ENCODE data around the gene LFNG. TPM values are rescaled to one million over a fixed set of nuclear protein-coding genes. Genes with fewer than 3 reads are reported as not detected.

Gene LFNG
- total RNA-seq, 1 donor from 2014 or later = 44.9 TPM

DNA sequence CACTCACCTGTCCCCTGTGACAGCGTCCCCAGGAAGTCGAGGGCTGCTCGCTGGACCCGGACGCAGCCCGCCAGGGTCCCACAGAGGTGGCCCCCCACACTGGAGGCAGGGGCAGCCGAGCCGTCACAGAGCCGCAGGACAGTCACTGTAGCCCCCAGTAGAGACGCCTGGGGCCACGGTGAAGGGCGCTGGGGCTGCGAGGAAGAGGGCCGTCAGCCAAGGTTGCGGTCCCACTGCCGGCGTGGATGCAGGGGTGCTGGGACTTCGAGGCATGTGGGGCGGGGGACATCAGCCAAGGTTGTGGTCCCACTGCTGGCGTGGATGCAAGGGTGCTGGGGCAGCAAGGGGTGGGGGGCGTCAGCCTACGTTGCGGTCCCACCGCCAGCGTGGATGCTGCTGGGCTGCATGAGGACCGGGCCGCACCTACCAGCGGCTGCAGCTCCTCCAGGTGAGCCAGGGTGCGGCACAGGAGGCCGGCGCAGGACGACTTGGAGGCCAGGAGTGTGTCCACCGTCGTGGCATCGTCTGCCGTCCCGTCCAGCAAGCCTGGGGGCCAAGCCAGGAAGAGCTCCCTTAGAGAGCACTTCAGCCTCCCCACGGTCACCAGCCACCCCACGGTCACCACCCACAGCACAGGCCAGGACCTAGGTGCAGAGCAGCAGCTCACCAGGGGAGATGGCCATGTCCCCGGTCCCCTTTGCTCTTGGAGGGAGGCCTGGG, 21.9 kb downstream of the LFNG start:
- Mint-ChIP-seq H3K36me3 (ENCODE audit: low read depth) (no peaks in the 10 kb centered on the region), H3K4me1 (no peaks in the 10 kb centered on the region), H3K9me3 (no peaks in the 10 kb centered on the region), H3K27me3 (ENCODE audit: low read depth) (no peaks in the 10 kb centered on the region), H3K27ac (ENCODE audit: unreplicated experiment) (no peak overlapping the region), H3K4me3 (no peak overlapping the region)
- TF ChIP-seq, protein P1, sequence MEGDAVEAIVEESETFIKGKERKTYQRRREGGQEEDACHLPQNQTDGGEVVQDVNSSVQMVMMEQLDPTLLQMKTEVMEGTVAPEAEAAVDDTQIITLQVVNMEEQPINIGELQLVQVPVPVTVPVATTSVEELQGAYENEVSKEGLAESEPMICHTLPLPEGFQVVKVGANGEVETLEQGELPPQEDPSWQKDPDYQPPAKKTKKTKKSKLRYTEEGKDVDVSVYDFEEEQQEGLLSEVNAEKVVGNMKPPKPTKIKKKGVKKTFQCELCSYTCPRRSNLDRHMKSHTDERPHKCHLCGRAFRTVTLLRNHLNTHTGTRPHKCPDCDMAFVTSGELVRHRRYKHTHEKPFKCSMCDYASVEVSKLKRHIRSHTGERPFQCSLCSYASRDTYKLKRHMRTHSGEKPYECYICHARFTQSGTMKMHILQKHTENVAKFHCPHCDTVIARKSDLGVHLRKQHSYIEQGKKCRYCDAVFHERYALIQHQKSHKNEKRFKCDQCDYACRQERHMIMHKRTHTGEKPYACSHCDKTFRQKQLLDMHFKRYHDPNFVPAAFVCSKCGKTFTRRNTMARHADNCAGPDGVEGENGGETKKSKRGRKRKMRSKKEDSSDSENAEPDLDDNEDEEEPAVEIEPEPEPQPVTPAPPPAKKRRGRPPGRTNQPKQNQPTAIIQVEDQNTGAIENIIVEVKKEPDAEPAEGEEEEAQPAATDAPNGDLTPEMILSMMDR (conservative IDR thresholded peaks at IDR 0.05) = no peak
- DNase-seq (ENCODE audit: low read depth, low spot score) = no peak

DNA sequence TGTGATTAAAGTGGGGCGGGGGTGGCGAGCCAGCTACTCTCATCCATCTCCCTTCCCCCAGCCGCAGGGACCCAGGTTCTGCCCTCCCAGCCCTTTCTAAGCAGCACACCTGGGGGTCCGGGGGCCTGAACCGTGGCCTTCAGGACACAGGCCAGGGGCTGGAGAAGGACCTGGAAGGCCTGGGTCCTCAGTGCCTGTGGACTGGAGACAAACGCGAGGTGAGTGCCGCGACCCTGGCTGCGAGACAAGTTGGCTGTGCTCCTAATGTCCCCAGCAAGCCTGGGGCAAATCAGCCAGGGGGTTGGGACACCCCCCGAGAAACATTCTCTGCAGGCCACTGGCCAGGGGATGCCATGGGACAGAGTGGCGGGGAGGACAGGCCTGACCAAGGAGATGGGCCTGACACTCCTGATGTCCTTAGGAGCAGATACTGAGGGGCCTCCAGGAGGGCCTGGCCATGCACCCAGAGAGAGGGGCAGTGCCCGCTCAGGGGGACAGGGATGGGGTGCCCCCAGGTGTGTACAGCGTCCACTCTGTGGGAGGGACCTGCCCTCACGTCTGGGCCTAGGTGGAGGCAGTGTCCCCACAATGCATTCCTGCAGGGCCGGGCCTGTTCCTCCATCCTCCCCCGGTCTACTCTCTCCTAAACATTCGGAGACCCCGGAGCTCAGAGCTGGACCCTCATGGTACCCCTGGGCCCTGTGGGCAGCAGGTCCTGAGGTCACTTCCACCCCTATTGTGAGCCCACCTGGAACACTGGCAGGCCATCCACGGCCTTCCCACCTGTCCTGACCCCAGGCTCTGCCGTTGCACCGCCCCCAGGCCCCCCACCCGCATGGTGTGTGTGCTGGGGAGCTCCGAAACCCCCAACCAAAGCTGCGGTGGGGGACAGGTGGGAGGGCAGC, 22.7 kb downstream of the LFNG start:
- TF ChIP-seq, protein P1 (conservative IDR thresholded peaks at IDR 0.05) = no peak
- H3K36me3 Mint-ChIP-seq (ENCODE audit: low read depth) = no peaks in the 10 kb centered on the region
- H3K9me3 Mint-ChIP-seq = no peaks in the 10 kb centered on the region
- no peaks in the 10 kb centered on the region for H3K4me1 Mint-ChIP-seq
- H3K27ac Mint-ChIP-seq (ENCODE audit: unreplicated experiment) = no peak overlapping the region
- no peak overlapping the region for H3K4me3 Mint-ChIP-seq
- DNase-seq (ENCODE audit: low read depth, low spot score) = no peak
- no peaks in the 10 kb centered on the region for H3K27me3 Mint-ChIP-seq (ENCODE audit: low read depth)

DNA sequence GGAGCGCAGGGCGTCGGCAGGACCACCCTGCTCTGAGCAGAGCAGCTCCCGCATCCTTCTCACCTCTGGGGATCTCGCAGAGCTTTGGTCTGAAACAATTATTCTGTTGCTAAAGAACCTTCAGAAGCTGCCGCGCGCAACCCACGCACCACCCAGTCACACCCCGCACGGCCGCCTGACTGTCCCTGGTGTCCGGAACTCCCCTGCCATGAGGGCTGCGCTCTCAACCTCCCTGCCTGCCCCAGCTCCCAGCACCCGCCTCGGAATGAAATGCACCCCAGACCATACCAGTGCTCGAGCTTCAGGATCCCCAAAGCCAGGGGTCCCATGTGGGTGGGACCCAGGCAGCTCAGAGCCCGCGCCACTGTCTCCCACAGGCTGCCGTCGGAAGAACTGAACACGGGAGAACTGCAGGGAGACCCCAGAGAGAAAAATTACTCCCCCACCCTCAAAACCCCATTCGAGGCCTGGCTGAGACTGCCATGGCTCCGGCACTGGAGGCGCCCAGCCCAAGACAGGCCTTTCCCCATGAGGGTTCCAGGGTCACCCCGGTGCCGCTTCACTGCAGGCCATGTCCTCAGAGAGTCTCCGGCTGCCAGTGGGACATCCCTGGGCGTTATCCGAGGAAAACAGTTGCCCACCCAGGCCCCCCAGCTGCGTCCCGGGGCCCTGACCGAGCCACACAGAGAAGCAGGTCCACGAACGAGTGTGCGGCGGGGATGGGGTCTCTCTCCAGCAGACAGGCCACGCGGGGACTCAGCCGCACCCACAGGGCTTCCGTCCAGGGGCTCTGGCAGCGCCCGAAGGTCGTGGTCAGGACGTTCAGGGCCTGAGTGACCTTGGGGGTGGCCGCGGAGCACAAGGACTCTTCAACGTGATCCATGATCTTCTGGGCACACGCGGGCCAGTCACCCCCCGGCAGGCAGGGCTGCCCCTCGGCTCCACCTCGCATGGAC, 23.6 kb downstream of the LFNG start:
- no peak overlapping the region for H3K4me3 Mint-ChIP-seq
- H3K27me3 Mint-ChIP-seq (ENCODE audit: low read depth) = no peaks in the 10 kb centered on the region
- H3K27ac Mint-ChIP-seq (ENCODE audit: unreplicated experiment) = peak overlapping the region; percentile 50
- no peaks in the 10 kb centered on the region for H3K9me3 Mint-ChIP-seq
- TF ChIP-seq, protein P1 (conservative IDR thresholded peaks at IDR 0.05) = no peak
- no peak for DNase-seq (ENCODE audit: low read depth, low spot score)
- peaks cover 2% of the 10 kb centered on the region for H3K36me3 Mint-ChIP-seq (ENCODE audit: low read depth)
- no peaks in the 10 kb centered on the region for H3K4me1 Mint-ChIP-seq

DNA sequence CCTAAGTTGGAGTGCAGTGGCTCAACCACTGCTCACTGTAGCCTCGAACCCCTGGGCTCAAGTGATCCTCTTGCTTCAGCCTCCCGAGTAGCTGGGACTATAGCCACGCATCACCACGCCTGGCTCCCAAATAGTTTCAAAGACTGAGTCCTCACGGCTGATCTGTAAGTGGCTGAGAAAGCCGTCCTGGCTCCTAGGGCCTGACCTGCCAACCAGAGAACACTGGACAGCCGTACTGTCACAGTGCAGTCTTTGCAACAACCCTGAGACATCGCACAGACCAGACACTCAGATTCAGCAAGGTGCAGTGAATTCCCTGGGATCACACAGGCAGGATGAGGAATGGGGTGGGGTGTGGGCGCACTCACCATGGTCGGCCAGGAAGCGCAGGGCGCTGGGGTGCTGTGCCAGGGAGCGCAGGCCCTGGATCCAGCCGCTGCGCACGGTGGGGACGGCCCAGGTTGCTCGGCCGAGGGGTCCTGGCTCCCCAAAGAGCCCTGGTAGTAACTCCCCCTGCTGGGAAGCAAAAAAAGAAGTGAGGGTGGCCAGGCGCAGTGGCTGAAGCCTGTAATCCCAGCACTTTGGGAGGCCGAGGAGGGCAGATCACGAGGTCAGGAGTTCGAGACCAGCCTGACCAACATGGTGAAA, 25.1 kb downstream of the LFNG start:
- Mint-ChIP-seq H3K4me1 (no peaks in the 10 kb centered on the region), H3K27me3 (ENCODE audit: low read depth) (no peaks in the 10 kb centered on the region), H3K36me3 (ENCODE audit: low read depth) (peaks cover 2% of the 10 kb centered on the region), H3K9me3 (no peaks in the 10 kb centered on the region), H3K4me3 (no peak overlapping the region), H3K27ac (ENCODE audit: unreplicated experiment) (no peak overlapping the region)
- DNase-seq (ENCODE audit: low read depth, low spot score) = no peak
- TF ChIP-seq, protein P1 (conservative IDR thresholded peaks at IDR 0.05) = no peak
